MM.1S (cell line): Measurements from ENCODE around the gene MBOAT7.
"Not testable (repeated sequence)": the region's sequence is repeated elsewhere in the genome, so short reads cannot be mapped to it uniquely, and the experiment has no call there.

Experiments used
- DNase-seq: peaks from one replicate; pipeline ENCODE4 v3.0.0-alpha.2; 2015
- H2AFZ ChIP-seq: fragments of 300-600 bp; sonication (generic); 2 replicates; pipeline ENCODE4 v1.6.0; 2016; ENCODE audit warnings: antibody characterized with exemption, low read length
- H3F3A ChIP-seq: fragments of 300-600 bp; sonication (generic); 2 replicates; pipeline ENCODE4 v1.6.1; 2016; ENCODE audit warnings: mild to moderate bottlenecking, antibody characterized with exemption, low read length, moderate library complexity, mixed read lengths; ENCODE audit not compliant: insufficient read depth
- H3K27ac ChIP-seq: fragments of 300-600 bp; sonication (generic); 2 replicates; pipeline ENCODE4 v1.5.1; 2016; ENCODE audit warnings: mild to moderate bottlenecking, low read length
- H3K27me3 ChIP-seq: fragments of 300-600 bp; sonication (generic); replicated peaks from 2 replicates; pipeline ENCODE4 v1.6.0; 2016; ENCODE audit warnings: low read length; ENCODE audit not compliant: insufficient read depth
- H3K36me3 ChIP-seq: fragments of 300-600 bp; sonication (generic); replicated peaks from 2 replicates; pipeline ENCODE4 v1.6.1; 2016; ENCODE audit warnings: mild to moderate bottlenecking, low read length, mixed read lengths; ENCODE audit not compliant: insufficient read depth
- H3K4me1 ChIP-seq: fragments of 300-600 bp; sonication (generic); 2 replicates; pipeline ENCODE4 v1.6.1; 2016; ENCODE audit warnings: low read length, mixed read lengths
- H3K4me2 ChIP-seq: fragments of 300-600 bp; sonication (generic); 2 replicates; pipeline ENCODE4 v1.6.0; 2016; ENCODE audit warnings: low read depth, low read length
- H3K4me3 ChIP-seq: fragments of 300-600 bp; sonication (generic); 2 replicates; pipeline ENCODE4 v1.5.1; 2016; ENCODE audit warnings: low read length, mixed read lengths
- H3K79me2 ChIP-seq: fragments of 300-600 bp; sonication (generic); 2 replicates; pipeline ENCODE4 v1.6.1; 2016; ENCODE audit warnings: mixed run types, low read length, mixed read lengths
- H3K9ac ChIP-seq: fragments of 300-600 bp; sonication (generic); 2 replicates; pipeline ENCODE4 v1.6.1; 2016; ENCODE audit warnings: low read length, mixed read lengths
- H3K9me2 ChIP-seq: fragments of 300-600 bp; sonication (generic); replicated peaks from 2 replicates; pipeline ENCODE4 v1.6.1; 2016; ENCODE audit warnings: mild to moderate bottlenecking, low read length, mixed read lengths; ENCODE audit not compliant: insufficient read depth
- H3K9me3 ChIP-seq: fragments of 300-600 bp; sonication (generic); replicated peaks from 2 replicates; pipeline ENCODE4 v1.6.1; 2016; ENCODE audit warnings: mild to moderate bottlenecking, low read length, mixed read lengths; ENCODE audit not compliant: insufficient read depth
- H4K20me1 ChIP-seq: fragments of 300-600 bp; sonication (generic); 2 replicates; pipeline ENCODE4 v1.6.1; 2016; ENCODE audit warnings: mild to moderate bottlenecking, low read length, moderate library complexity, mixed read lengths; ENCODE audit not compliant: insufficient read depth
- EZH2 ChIP-seq: fragments of 300-600 bp; sonication (generic); optimal IDR thresholded peaks from 2 replicates; pipeline ENCODE3; 2017; ENCODE audit warnings: low read depth, mild to moderate bottlenecking, antibody characterized with exemption, low read length, mixed read lengths
- EZH2phosphoT487 ChIP-seq: fragments of 300-600 bp; sonication (generic); IDR thresholded peaks from 2 replicates; pipeline ENCODE4 v1.6.1; 2018; ENCODE audit warnings: antibody characterized with exemption, low read length
- TF ChIP-seq, protein P1 (sequence below): fragments of 300-600 bp; sonication (generic); IDR thresholded peaks from 2 replicates; pipeline ENCODE4 v1.5.1; 2016; ENCODE audit warnings: antibody characterized with exemption, low read length, mixed read lengths

Gene MBOAT7

GRCh38 chr19:54216869-54217268 is 27.5 kb upstream of the MBOAT7 start:
- Histone ChIP-seq H3K36me3 (no peaks in the 10 kb centered on the region), H3K4me2 (no peak overlapping the region), H3K27ac (no peak overlapping the region), H3K4me3 (no peak overlapping the region), H3K9me3 (no peaks in the 10 kb centered on the region), H2AFZ (no peak overlapping the region), H3K27me3 (no peaks in the 10 kb centered on the region), H3K9me2 (no peaks in the 10 kb centered on the region), H4K20me1 (no peaks in the 10 kb centered on the region), H3K4me1 (no peaks in the 10 kb centered on the region), H3K9ac (no peak overlapping the region), H3F3A (no peaks in the 10 kb centered on the region), H3K79me2 (no peaks in the 10 kb centered on the region)
- DNase-seq = no peak
- TF ChIP-seq EZH2phosphoT487 = no peak
- TF ChIP-seq EZH2 = no peak
- TF ChIP-seq, protein P1, sequence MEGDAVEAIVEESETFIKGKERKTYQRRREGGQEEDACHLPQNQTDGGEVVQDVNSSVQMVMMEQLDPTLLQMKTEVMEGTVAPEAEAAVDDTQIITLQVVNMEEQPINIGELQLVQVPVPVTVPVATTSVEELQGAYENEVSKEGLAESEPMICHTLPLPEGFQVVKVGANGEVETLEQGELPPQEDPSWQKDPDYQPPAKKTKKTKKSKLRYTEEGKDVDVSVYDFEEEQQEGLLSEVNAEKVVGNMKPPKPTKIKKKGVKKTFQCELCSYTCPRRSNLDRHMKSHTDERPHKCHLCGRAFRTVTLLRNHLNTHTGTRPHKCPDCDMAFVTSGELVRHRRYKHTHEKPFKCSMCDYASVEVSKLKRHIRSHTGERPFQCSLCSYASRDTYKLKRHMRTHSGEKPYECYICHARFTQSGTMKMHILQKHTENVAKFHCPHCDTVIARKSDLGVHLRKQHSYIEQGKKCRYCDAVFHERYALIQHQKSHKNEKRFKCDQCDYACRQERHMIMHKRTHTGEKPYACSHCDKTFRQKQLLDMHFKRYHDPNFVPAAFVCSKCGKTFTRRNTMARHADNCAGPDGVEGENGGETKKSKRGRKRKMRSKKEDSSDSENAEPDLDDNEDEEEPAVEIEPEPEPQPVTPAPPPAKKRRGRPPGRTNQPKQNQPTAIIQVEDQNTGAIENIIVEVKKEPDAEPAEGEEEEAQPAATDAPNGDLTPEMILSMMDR = no peak

DNA sequence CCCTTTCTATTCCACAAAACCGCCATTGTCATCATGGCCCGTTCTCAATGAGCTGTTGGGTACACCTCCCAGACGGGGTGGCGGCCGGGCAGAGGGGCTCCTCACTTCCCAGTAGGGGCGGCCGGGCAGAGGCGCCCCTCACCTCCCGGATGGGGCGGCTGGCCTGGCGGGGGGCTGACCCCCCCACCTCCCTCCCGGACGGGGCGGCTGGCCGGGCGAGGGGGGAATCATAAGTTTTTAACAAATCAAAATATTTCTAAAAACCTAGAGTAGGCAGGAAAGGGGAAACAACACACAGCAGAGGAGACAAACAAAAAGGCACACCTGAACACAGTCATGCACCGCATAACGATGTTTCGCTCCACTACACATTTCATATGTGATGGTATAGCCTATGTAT is 25.4 kb upstream of the MBOAT7 start:
- H3K4me1 ChIP-seq, H3K27ac ChIP-seq: not testable (repeated sequence)

DNA sequence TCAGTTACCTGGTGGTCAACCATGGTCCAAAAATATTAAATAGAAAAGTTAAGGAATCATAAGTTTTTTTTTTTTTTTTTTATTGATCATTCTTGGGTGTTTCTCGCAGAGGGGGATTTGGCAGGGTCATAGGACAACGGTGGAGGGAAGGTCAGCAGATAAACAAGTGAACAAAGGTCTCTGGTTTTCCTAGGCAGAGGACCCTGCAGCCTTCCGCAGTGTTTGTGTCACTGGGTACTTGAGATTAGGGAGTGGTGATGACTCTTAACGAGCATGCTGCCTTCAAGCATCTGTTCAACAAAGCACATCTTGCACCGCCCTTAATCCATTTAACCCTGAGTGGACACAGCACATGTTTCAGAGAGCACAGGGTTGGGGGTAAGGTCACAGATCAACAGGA is 24.8 kb upstream of the MBOAT7 start:
- not testable (repeated sequence) for H3K9ac ChIP-seq, H2AFZ ChIP-seq, H3K27me3 ChIP-seq, H3K9me2 ChIP-seq, H3K36me3 ChIP-seq, H3K79me2 ChIP-seq, DNase-seq, H3K4me2 ChIP-seq, H3K27ac ChIP-seq, H3K9me3 ChIP-seq, H3K4me1 ChIP-seq, H3K4me3 ChIP-seq
- Histone ChIP-seq H4K20me1 (peaks cover 10% of the 10 kb centered on the region; the same call in 1 of the 2 replicates), H3F3A (peaks cover 20% of the 10 kb centered on the region)

More for the DNA sequence above, 25.4 kb upstream of the MBOAT7 start:
- not testable (repeated sequence) for H3K9me2 ChIP-seq, H2AFZ ChIP-seq, H3K79me2 ChIP-seq, H3K36me3 ChIP-seq, DNase-seq, H3K4me3 ChIP-seq, H3K9me3 ChIP-seq, H3K4me2 ChIP-seq, H3K27me3 ChIP-seq, H3K9ac ChIP-seq, H4K20me1 ChIP-seq
- peaks cover 14% of the 10 kb centered on the region for H3F3A ChIP-seq

DNA sequence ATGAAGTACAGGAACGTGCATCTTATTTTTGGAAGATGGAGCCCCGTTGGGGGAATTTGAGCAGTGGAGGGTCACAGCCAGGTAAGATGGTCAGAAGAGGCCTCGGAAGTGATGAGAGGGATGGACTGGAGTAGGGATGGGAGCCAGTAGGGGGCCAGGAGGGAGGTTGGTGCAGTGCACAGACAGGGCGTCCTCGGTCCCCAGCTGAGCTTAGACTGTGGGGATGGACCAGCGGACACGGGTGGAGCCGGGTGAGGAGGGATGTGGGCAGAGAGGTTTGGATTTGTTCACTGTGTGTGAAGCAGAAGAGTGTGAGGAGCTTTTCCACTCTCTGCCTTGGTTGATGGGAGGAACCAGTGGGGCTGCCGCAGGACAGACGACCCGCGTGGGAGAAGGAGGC is 21.9 kb upstream of the MBOAT7 start:
- H2AFZ ChIP-seq = no peak overlapping the region
- H3K9ac ChIP-seq = no peak overlapping the region
- DNase-seq = no peak
- H3K36me3 ChIP-seq = peaks cover 6% of the 10 kb centered on the region
- peaks cover 46% of the 10 kb centered on the region for H3F3A ChIP-seq
- H3K9me2 ChIP-seq = no peaks in the 10 kb centered on the region
- H3K27me3 ChIP-seq = no peaks in the 10 kb centered on the region
- no peak overlapping the region for H3K4me3 ChIP-seq
- TF ChIP-seq, protein P1 = no peak
- TF ChIP-seq EZH2phosphoT487 = no peak
- H3K4me2 ChIP-seq = no peak overlapping the region
- H3K9me3 ChIP-seq = no peaks in the 10 kb centered on the region
- H4K20me1 ChIP-seq = peaks cover 37% of the 10 kb centered on the region
- peak overlapping the region; percentile 29; the same call in 1 of the 2 replicates for H3K27ac ChIP-seq
- H3K79me2 ChIP-seq = peaks cover 10% of the 10 kb centered on the region
- peaks cover 7% of the 10 kb centered on the region; the same call in 1 of the 2 replicates for H3K4me1 ChIP-seq
